Measurements from ENCODE around the gene CCDC38.

Gene CCDC38

DNA sequence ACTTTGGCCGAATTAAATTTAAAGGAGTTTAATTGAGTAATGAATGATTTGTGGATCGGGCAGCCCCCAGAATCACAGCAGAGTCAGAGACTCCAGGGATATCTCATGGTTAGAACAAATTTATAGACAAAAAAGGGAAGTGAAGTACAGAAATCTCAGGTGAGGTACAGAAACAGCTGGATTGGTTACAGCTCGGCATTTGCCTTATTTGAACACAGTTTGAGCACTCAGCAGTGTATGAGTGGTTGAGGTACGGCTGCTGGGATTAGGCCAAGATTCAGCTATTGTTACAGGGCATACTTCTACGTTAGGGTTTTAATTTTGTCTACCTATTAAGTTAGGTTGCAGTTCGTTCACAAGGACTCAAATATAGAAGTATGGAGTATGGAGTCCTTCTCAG, 23.3 kb downstream of the CCDC38 start:
- TF ChIP-seq, protein P1, sequence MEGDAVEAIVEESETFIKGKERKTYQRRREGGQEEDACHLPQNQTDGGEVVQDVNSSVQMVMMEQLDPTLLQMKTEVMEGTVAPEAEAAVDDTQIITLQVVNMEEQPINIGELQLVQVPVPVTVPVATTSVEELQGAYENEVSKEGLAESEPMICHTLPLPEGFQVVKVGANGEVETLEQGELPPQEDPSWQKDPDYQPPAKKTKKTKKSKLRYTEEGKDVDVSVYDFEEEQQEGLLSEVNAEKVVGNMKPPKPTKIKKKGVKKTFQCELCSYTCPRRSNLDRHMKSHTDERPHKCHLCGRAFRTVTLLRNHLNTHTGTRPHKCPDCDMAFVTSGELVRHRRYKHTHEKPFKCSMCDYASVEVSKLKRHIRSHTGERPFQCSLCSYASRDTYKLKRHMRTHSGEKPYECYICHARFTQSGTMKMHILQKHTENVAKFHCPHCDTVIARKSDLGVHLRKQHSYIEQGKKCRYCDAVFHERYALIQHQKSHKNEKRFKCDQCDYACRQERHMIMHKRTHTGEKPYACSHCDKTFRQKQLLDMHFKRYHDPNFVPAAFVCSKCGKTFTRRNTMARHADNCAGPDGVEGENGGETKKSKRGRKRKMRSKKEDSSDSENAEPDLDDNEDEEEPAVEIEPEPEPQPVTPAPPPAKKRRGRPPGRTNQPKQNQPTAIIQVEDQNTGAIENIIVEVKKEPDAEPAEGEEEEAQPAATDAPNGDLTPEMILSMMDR (IDR thresholded peaks at IDR 0.05; ENCODE audit: control insufficient read depth, extremely low read depth, insufficient read depth): no peak
- no peak for DNase-seq (ENCODE audit: low read depth)
- no peak overlapping the region for H3K4me3 ChIP-seq (ENCODE audit: low read depth, low read length)

DNA sequence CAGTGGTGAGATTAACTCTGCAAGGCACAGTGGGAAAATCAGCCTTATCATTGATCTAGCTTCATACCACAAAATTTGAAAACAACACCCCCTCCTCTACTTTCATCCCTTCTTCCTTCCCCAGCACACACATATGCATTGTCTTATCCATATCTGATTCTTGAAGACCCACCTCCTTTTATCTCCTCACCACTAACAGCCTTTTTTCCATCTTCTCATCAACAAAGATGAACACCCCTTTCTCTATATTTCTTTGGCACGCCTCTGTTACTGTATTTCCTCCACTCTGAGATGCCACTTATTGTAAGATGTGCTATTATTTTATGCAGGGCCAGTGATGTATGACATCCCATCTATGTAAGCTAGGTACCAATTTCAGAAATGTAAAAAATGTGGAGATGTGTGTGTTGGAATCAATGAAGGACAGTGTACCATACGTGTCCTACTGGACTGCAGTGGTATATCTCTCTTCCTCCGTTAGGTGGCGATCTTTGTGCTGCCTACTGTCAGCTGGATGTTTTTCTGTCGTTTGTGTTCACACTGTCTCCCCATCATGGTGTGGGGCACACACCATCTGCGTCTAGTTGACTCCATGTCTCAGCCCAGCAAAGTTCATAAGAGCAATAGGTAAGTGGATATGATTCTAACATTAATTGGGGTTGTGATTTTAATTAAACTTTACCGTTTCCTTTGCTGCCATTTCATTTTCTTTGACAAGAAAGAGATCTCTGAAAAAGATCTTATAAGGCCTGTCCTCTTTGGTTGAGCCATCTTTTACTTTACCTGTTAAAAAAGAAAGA, 24.0 kb downstream of the CCDC38 start:
- TF ChIP-seq, protein P1 (IDR thresholded peaks at IDR 0.05; ENCODE audit: control insufficient read depth, extremely low read depth, insufficient read depth): peak; percentile 91
- peak; percentile 13 for DNase-seq (ENCODE audit: low read depth)
- no peak overlapping the region for H3K4me3 ChIP-seq (ENCODE audit: low read depth, low read length)

DNA sequence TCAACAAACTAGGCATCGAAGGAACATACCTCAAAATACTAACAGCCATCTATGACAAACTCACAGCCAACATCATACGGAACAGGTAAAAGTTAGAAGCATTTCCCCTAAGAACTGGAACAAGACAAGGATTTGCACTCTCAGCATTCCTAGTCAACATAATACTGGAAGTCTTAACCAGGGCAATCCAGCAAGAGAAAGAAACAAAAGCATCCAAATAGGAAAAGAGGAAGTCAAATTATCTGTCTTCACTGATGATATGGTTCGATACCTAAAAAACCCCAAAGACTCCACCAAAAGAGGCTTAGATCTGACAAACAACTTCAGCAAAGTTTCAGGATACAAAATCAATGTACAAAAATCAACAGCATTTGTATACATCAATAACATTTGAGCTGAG, 32.5 kb downstream of the CCDC38 start:
- TF ChIP-seq, protein P1 (IDR thresholded peaks at IDR 0.05; ENCODE audit: control insufficient read depth, extremely low read depth, insufficient read depth): no peak
- H3K4me3 ChIP-seq (ENCODE audit: low read depth, low read length): no peak overlapping the region
- no peak for DNase-seq (ENCODE audit: low read depth)

DNA sequence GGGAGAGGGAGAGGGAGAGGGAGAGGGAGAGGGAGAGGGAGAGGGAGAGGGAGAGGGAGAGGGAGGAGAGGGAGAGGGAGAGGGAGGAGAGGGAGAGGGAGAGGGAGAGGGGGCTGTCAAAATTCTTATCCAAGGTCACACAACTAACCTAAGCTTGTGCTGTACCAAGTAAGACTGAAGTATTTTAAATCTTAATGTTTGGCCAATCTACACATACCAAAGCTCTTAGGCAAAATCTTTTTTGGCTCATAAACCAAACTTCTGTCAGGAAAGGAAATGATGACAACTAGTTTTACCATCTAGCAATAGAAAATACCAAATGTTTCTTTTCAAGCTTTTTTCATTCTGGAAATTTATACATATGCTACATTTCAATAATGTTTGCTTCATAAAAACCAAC, 33.8 kb downstream of the CCDC38 start:
- TF ChIP-seq, protein P1 (IDR thresholded peaks at IDR 0.05; ENCODE audit: control insufficient read depth, extremely low read depth, insufficient read depth): no peak
- no peak overlapping the region for H3K4me3 ChIP-seq (ENCODE audit: low read depth, low read length)
- no peak for DNase-seq (ENCODE audit: low read depth)

DNA sequence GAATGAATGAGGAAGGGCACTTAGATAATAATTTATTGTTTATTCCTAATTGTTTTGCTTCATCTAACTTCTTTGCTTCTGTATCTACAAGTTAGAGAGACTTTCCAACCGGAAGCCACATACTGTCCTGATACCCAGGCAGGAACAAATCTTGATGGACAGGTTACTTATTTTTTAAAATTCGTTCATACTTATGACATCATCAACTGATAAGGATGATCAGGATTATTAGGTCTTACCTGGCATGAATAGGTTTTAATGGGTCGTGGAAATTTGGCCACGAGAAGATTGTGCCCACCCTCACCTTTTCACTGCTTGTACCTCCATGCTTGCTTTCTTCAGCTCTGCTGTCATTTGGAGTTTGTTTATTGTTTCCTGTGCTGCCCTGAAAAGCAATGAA, 44.3 kb downstream of the CCDC38 start:
- DNase-seq (ENCODE audit: low read depth): no peak
- no peak overlapping the region for H3K4me3 ChIP-seq (ENCODE audit: low read depth, low read length)
- TF ChIP-seq, protein P1 (IDR thresholded peaks at IDR 0.05; ENCODE audit: control insufficient read depth, extremely low read depth, insufficient read depth): no peak

DNA sequence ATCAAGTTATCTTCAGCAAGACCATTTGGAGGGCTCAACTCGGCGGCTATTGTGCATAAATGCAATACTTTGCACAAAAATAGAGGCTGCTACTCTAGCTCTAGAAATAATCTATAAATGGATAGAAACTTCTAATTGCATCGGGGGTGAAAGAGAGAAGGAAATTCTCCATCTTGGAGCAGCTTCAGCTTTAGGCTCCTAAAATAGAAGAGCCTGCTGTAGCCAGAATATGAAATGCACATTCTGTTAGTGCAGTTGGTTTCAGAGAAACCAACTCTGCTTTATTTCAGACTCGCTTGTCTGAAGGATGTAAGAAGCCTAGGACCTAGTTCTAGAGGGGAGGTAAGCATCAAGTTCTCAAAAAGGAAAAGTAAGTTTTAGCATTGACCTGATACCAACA, 45.6 kb downstream of the CCDC38 start:
- TF ChIP-seq, protein P1 (IDR thresholded peaks at IDR 0.05; ENCODE audit: control insufficient read depth, extremely low read depth, insufficient read depth): no peak

DNA sequence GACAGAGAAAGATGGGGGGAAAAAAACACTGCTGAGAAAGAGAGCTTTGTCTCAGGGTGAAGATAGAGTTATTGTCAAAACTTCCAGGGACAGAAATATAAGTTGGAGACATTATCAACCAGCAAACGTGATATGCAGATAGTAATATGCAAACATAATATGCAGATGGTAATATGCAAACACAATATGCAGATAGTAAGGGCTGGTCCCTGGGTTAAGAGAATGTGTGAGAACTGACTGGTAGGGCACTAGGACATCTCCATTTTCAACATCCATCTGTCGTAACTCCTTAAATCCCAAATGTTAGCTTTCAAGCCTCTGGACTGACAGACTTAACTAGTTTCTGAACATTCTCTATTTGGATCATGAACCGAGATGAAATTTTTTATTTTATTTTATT, 51.5 kb downstream of the CCDC38 start:
- no peak overlapping the region for H3K4me3 ChIP-seq (ENCODE audit: low read depth, low read length)
- DNase-seq (ENCODE audit: low read depth): no peak

More for the DNA sequence above, 45.6 kb downstream of the CCDC38 start:
- H3K4me3 ChIP-seq (ENCODE audit: low read depth, low read length): no peak overlapping the region
- DNase-seq (ENCODE audit: low read depth): no peak

More for the DNA sequence above, 51.5 kb downstream of the CCDC38 start:
- TF ChIP-seq, protein P1 (IDR thresholded peaks at IDR 0.05; ENCODE audit: control insufficient read depth, extremely low read depth, insufficient read depth): no peak
